Esophagus squamous epithelium (tissue), 5 donors: Measurements from ENCODE around the gene SOS1. TPM values are rescaled to one million over a fixed set of nuclear protein-coding genes. Genes with fewer than 3 reads are reported as not detected.

Source experiments
- DNase-seq: peaks from one replicate; lab custom pipeline; 2025; lab: John Stamatoyannopoulos, UW
- H3K27ac ChIP-seq, 4 donors: fragments of 200-600 bp; sonication (generic); one replicate each; pipeline ENCODE4 v1.5.1; 2016 to 2019; ENCODE audit warnings: mild to moderate bottlenecking in 1 of 4
- H3K27me3 ChIP-seq, 4 donors: fragments of 200-600 bp; sonication (generic); 1 replicate in 3 of 4; 2 replicates in 1 of 4; pipeline versions ENCODE4 v1.5.1 to v1.6.0; 2017 to 2021; ENCODE audit warnings: antibody characterized with exemption in 1 of 4
- H3K36me3 ChIP-seq, 3 donors: fragments of 200-600 bp; sonication (generic); one replicate each; pipeline ENCODE4 v1.5.1; 2016 to 2019
- H3K4me1 ChIP-seq, 3 donors: fragments of 200-600 bp; sonication (generic); one replicate each; pipeline ENCODE4 v1.5.1; 2017 to 2019
- H3K4me3 ChIP-seq, 4 donors: fragments of 200-600 bp; sonication (generic); 1 replicate in 3 of 4; 2 replicates in 1 of 4; pipeline ENCODE4 v1.5.1; 2016 to 2019; ENCODE audit warnings: mild to moderate bottlenecking in 2 of 4, moderate library complexity in 1 of 4
- H3K9me3 ChIP-seq, 3 donors: fragments of 200-600 bp; sonication (generic); one replicate each; pipeline ENCODE4 v1.5.1; 2016 to 2019
- CTCF ChIP-seq, 6 experiments: fragments of 450-650 bp in 4 of 6; fragments of 200-600 bp in 2 of 6; sonication (generic) in 2 of 6; IDR thresholded peaks; one replicate each; pipeline ENCODE4 v1.5.1; 2016 to 2019; ENCODE audit warnings: antibody characterized with exemption in 6 of 6, mild to moderate bottlenecking in 4 of 6, moderate library complexity in 4 of 6
- POLR2A ChIP-seq, 4 donors: fragments of 450-650 bp; IDR thresholded peaks; one replicate each; pipeline ENCODE4 v1.6.1; 2017; ENCODE audit warnings: antibody characterized with exemption in 4 of 4, mild to moderate bottlenecking in 4 of 4, moderate library complexity in 3 of 4
- WGBS, 2 donors: methylation state at CpG; one replicate each; pipeline ENCODE4 v1.1.5; 2018; 5-methylcytosine and 5-hydroxymethylcytosine counted together
- intact Hi-C: fragments of 100-400 bp; cut with DNase I; formaldehyde crosslinking; loops from one replicate; pipeline ENCODE4 v1.15.0; 2022
- total RNA-seq, 4 donors: library from RNA; depleted of rRNA; stranded (reverse); fragments of >200 nt; gene quantifications; one replicate each; pipeline ENCODE4 v1.1.0, GENCODE V29; 2016
- donor health status: DM: yes; HTN: yes; CAD: no.

SOS1 gene
- total RNA-seq, 4 donors from 2014 or later, result 15.1 to 48.2 (median 27.8) TPM

DNA sequence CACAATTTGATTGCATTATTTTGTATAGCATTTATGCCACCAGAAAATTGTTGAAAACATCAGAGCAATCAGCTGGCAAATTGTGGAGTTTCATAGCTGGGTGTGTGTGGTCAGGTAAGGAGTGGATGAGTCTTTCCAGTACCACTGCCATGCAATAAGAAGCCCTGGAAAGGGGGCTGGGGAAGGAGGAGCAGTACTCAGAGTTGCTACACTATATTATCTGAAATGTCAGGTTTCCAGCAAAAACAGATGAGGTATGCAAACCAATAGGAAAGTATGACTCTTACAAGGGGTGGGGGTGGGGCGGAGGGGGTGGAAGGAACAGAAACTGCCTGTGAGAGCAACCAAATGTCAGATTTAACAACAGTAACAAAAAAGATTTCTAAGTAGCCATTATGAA is 112.2 kb downstream of the SOS1 start:
- no peak overlapping the region for H3K4me3 ChIP-seq
- H3K9me3 ChIP-seq, result no peaks in the 10 kb centered on the region
- TF ChIP-seq CTCF (IDR thresholded peaks at IDR 0.05) (no peak), POLR2A (IDR thresholded peaks at IDR 0.05) (no peak)
- intact Hi-C loops, result no loop called here
- WGBS, 2 donors, result 45 to 100% methylated on average over 1 of the region's 1 CpG
- no peaks in the 10 kb centered on the region for H3K4me1 ChIP-seq
- H3K27me3 ChIP-seq, result no peaks in the 10 kb centered on the region
- H3K27ac ChIP-seq, result no peak overlapping the region
- H3K36me3 ChIP-seq, result peaks cover 0 to 100% (median 7%) of the 10 kb centered on the region in 3 donors
- DNase-seq, result no peak

GRCh38 chr2:39007875-39008504 is 112.9 kb downstream of the SOS1 start:
- Histone ChIP-seq H3K27ac (no peak overlapping the region), H3K9me3 (no peaks in the 10 kb centered on the region), H3K4me1 (no peaks in the 10 kb centered on the region), H3K4me3 (no peak overlapping the region), H3K27me3 (no peaks in the 10 kb centered on the region), H3K36me3 (peaks cover 0 to 100% (median 7%) of the 10 kb centered on the region in 3 donors)
- intact Hi-C loops, result no loop called here
- TF ChIP-seq POLR2A (IDR thresholded peaks at IDR 0.05) (no peak), CTCF (IDR thresholded peaks at IDR 0.05) (no peak)
- 71 to 85% methylated on average over 4 of the region's 5 CpGs for WGBS, 2 donors
- DNase-seq, result no peak

DNA sequence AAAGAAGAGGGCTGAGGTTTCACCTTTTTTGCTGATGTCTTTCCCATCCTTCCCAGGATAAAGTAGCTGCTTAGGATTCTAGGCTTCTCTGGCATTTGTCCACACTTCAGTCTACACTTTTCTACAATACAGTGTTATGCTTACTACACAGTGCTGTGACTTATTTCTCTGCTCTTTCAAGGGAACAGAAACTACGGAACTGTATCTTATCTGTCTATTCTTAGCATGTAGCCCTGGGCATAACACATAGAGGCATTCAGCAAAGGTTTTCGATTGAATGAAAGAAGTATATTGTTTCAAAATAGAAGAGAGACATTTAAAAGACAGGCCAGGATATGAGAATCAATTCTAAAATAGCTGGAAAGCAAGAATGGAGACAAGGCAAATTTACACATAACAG is 120.3 kb downstream of the SOS1 start:
- peaks cover 0 to 92% (median 0%) of the 10 kb centered on the region in 3 donors for H3K36me3 ChIP-seq
- 77 to 88% methylated on average over 2 of the region's 2 CpGs for WGBS, 2 donors
- intact Hi-C loops, result no loop called here

GRCh38 chr2:38997781-38998180 is 123.1 kb downstream of the SOS1 start:
- 23 to 24% methylated on average over 4 of the region's 4 CpGs for WGBS, 2 donors
- Histone ChIP-seq H3K9me3 (no peaks in the 10 kb centered on the region), H3K27ac (no peak overlapping the region), H3K36me3 (peaks cover 0 to 92% (median 0%) of the 10 kb centered on the region in 3 donors), H3K4me1 (peaks cover 0 to 7% (median 0%) of the 10 kb centered on the region in 3 donors), H3K4me3 (no peak overlapping the region), H3K27me3 (no peaks in the 10 kb centered on the region)
- DNase-seq, result no peak
- TF ChIP-seq POLR2A (IDR thresholded peaks at IDR 0.05) (no peak), CTCF (IDR thresholded peaks at IDR 0.05) (no peak)
- intact Hi-C loops, result no loop called here

More for the DNA sequence above, 120.3 kb downstream of the SOS1 start:
- Histone ChIP-seq H3K4me1 (peaks cover 0 to 7% (median 0%) of the 10 kb centered on the region in 3 donors), H3K27me3 (no peaks in the 10 kb centered on the region), H3K9me3 (no peaks in the 10 kb centered on the region), H3K27ac (no peak overlapping the region), H3K4me3 (no peak overlapping the region)
- TF ChIP-seq CTCF (IDR thresholded peaks at IDR 0.05) (no peak), POLR2A (IDR thresholded peaks at IDR 0.05) (no peak)
- DNase-seq, result no peak

- no peaks in the 10 kb centered on the region for H3K27me3 ChIP-seq
- peaks cover 0 to 94% (median 0%) of the 10 kb centered on the region in 3 donors for H3K36me3 ChIP-seq
- intact Hi-C loops, result no loop called here
- no peaks in the 10 kb centered on the region for H3K9me3 ChIP-seq
- TF ChIP-seq CTCF (IDR thresholded peaks at IDR 0.05) (no peak), POLR2A (IDR thresholded peaks at IDR 0.05) (no peak)
- WGBS, 2 donors, result 72 to 73% methylated on average over 2 of the region's 2 CpGs
- H3K4me1 ChIP-seq, result no peaks in the 10 kb centered on the region
- no peak overlapping the region for H3K4me3 ChIP-seq
- H3K27ac ChIP-seq, result no peak overlapping the region
- DNase-seq, result no peak
Observed at GRCh38 chr2:38991899-38992298, 129.0 kb downstream of the SOS1 start.
